Gastrocnemius medialis (tissue), 4 donors: ENCODE data around the gene MRPL32. TPM values are rescaled to one million over a fixed set of nuclear protein-coding genes. Genes with fewer than 3 reads are reported as not detected.

Source experiments
- ATAC-seq, 2 donors: fragments of 150-250 bp; one replicate each; pipeline ENCODE4 v1.9.1; 2016
- DNase-seq, 2 donors: peaks; one replicate each; pipeline ENCODE4 v3.0.0-alpha.2; 2019
- H3K27ac ChIP-seq, 4 donors: fragments of 200-600 bp; sonication (generic); 1 replicate in 1 of 4; 2 replicates in 3 of 4; pipeline ENCODE4 v1.5.1; 2016 to 2018; ENCODE audit warnings: mild to moderate bottlenecking in 2 of 4, moderate library complexity in 1 of 4
- H3K27me3 ChIP-seq, 3 donors: fragments of 200-600 bp; sonication (generic) in 2 of 3; 1 replicate in 1 of 3; 2 replicates in 2 of 3; pipeline versions ENCODE4 v1.5.1 to v1.6.0; 2016 to 2019; ENCODE audit warnings: mild to moderate bottlenecking in 1 of 3, moderate library complexity in 1 of 3
- H3K36me3 ChIP-seq, 2 donors: fragments of 200-600 bp; sonication (generic) in 1 of 2; one replicate each; pipeline ENCODE4 v1.5.1; 2017 to 2018
- H3K4me1 ChIP-seq, 2 donors: fragments of 200-600 bp; sonication (generic) in 1 of 2; one replicate each; pipeline ENCODE4 v1.5.1; 2016 to 2017; ENCODE audit warnings: mild to moderate bottlenecking in 2 of 2
- H3K4me3 ChIP-seq, 4 donors: fragments of 200-600 bp; sonication (generic) in 3 of 4; 1 replicate in 1 of 4; 2 replicates in 3 of 4; pipeline ENCODE4 v1.5.1; 2016 to 2019; ENCODE audit warnings: mild to moderate bottlenecking in 2 of 4
- H3K9me3 ChIP-seq, 3 donors: fragments of 200-600 bp; sonication (generic) in 2 of 3; 1 replicate in 1 of 3; 2 replicates in 2 of 3; pipeline ENCODE4 v1.5.1; 2016 to 2019
- CTCF ChIP-seq, 5 experiments: fragments of 450-650 bp in 3 of 5; fragments of 200-600 bp in 2 of 5; sonication (generic) in 2 of 5; IDR thresholded peaks in 4 of 5; conservative IDR thresholded peaks in 1 of 5; 1 replicate in 4 of 5; 2 replicates in 1 of 5; pipeline ENCODE4 v1.5.1; 2016 to 2019; ENCODE audit warnings: antibody characterized with exemption in 5 of 5, mild to moderate bottlenecking in 3 of 5, moderate library complexity in 3 of 5
- POLR2A ChIP-seq, 2 donors: fragments of 450-650 bp; IDR thresholded peaks; one replicate each; pipeline ENCODE4 v1.6.1; 2017; ENCODE audit warnings: antibody characterized with exemption in 2 of 2, mild to moderate bottlenecking in 2 of 2, moderate library complexity in 2 of 2
- in situ Hi-C, 4 donors: fragments of 200-750 bp; cut with MboI; loops; one replicate each; pipeline versions ENCODE4 v1.15.0 to v1.8.0; 2017; ENCODE audit warnings: low sequenced_read_pairs in 4 of 4
- intact Hi-C: fragments of 100-400 bp; cut with DNase I; formaldehyde crosslinking; loops from one replicate; pipeline ENCODE4 v1.15.1; 2023; ENCODE audit warnings: low total_unique reads
- total RNA-seq, 4 donors: library from RNA; depleted of rRNA; stranded (reverse); fragments of >200 nt; gene quantifications; one replicate each; pipeline versions ENCODE4 v1.1.0 to v1.2.3, GENCODE V29; 2016

Gene MRPL32
- total RNA-seq, 4 donors from 2014 or later = 42.6 to 59.2 (median 56.8) TPM

DNA sequence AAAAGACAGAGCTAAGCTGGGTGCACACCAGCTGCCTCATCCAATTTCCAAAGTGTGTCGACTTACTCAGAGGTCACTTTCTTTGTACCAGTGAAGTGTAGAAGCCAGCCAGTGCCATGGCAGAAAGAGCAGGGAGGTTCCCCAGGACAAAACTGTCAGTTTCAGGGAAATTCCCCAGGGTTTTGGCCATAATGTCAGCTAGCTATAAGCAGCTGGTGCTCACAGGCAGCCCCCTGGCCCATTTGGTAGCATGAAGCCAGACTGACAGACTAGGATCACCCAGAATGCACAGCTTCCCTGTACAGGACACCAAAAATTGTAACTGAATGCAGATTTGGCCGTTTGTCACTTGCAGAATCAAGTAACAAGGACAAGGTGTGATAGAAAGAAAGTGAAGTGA lies 28.6 kb downstream of the MRPL32 start:
- Histone ChIP-seq H3K4me1 (no peaks in the 10 kb centered on the region), H3K27ac (no peak overlapping the region), H3K4me3 (no peak overlapping the region), H3K36me3 (no peaks in the 10 kb centered on the region), H3K9me3 (peaks cover 0 to 3% (median 0%) of the 10 kb centered on the region in 3 donors), H3K27me3 (no peaks in the 10 kb centered on the region)
- TF ChIP-seq CTCF (IDR thresholded peaks at IDR 0.05 in 4 of 5, conservative IDR thresholded peaks at IDR 0.05 in 1 of 5) (no peak), POLR2A (IDR thresholded peaks at IDR 0.05) (no peak)
- no peak for ATAC-seq
- no peak for DNase-seq
- in situ Hi-C loops = no loop called here
- intact Hi-C loops = no loop called here

- no peak for ATAC-seq
- Histone ChIP-seq H3K27ac (no peak overlapping the region), H3K4me3 (no peak overlapping the region), H3K9me3 (no peaks in the 10 kb centered on the region), H3K36me3 (no peaks in the 10 kb centered on the region), H3K4me1 (no peaks in the 10 kb centered on the region), H3K27me3 (no peaks in the 10 kb centered on the region)
- no peak for DNase-seq
- in situ Hi-C loops = no loop called here
- TF ChIP-seq CTCF (IDR thresholded peaks at IDR 0.05 in 4 of 5, conservative IDR thresholded peaks at IDR 0.05 in 1 of 5) (no peak), POLR2A (IDR thresholded peaks at IDR 0.05) (no peak)
- intact Hi-C loops = no loop called here
Measured at GRCh38 chr7:42961170-42961569, 29.0 kb downstream of the MRPL32 start.

DNA sequence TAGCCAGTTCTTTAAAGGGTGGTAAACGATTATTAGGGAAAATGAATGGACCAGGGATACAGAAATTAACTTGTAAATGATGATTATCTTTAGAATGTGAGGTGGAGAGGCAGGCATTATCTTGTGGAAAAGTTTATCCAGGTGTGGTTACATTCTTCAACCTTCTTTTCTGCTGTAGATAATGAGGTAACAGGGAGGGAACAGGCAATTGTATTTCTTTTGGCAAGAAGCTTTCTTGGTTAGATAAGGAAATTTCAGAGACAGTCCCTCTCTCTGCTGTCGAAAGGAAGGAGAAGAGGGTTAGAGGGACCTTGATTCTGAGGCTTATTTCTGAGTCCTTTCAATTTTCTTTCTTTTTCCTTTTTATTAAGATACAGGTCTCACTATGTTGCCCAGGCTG lies 32.1 kb downstream of the MRPL32 start:
- in situ Hi-C loops (no loop called here), intact Hi-C loops (no loop called here)
- TF ChIP-seq CTCF (IDR thresholded peaks at IDR 0.05 in 4 of 5, conservative IDR thresholded peaks at IDR 0.05 in 1 of 5) = no peak
- TF ChIP-seq POLR2A (IDR thresholded peaks at IDR 0.05) = no peak
- H3K9me3 ChIP-seq = no peaks in the 10 kb centered on the region
- no peak overlapping the region for H3K27ac ChIP-seq
- ATAC-seq (no peak), DNase-seq (no peak)
- H3K4me1 ChIP-seq = no peaks in the 10 kb centered on the region
- H3K27me3 ChIP-seq = no peaks in the 10 kb centered on the region
- no peaks in the 10 kb centered on the region for H3K36me3 ChIP-seq
- no peak overlapping the region for H3K4me3 ChIP-seq

GRCh38 chr7:42964849-42965805 lies 33.0 kb downstream of the MRPL32 start:
- Histone ChIP-seq H3K9me3 (no peaks in the 10 kb centered on the region), H3K4me3 (no peak overlapping the region), H3K4me1 (no peaks in the 10 kb centered on the region), H3K36me3 (no peaks in the 10 kb centered on the region), H3K27me3 (no peaks in the 10 kb centered on the region), H3K27ac (no peak overlapping the region)
- TF ChIP-seq CTCF (IDR thresholded peaks at IDR 0.05 in 4 of 5, conservative IDR thresholded peaks at IDR 0.05 in 1 of 5) (no peak), POLR2A (IDR thresholded peaks at IDR 0.05) (no peak)
- DNase-seq = no peak
- intact Hi-C loops (no loop called here), in situ Hi-C loops (no loop called here)
- ATAC-seq = no peak
